Parathyroid adenoma (tissue), 2 donors: Measurements from ENCODE around the gene NDUFB4.

Source experiments
- H2AFZ ChIP-seq: fragments of 300-600 bp; sonication (generic); one replicate; pipeline ENCODE4 v1.7.0; 2017; ENCODE audit warnings: antibody characterized with exemption, mild to moderate bottlenecking
- H3K27ac ChIP-seq: fragments of 300-600 bp; sonication (generic); one replicate; pipeline ENCODE4 v1.7.0; 2017
- H3K27me3 ChIP-seq: fragments of 300-600 bp; sonication (generic); one replicate; pipeline ENCODE4 v1.7.0; 2017; ENCODE audit warnings: low read length; ENCODE audit not compliant: control insufficient read depth, insufficient read depth
- H3K36me3 ChIP-seq: fragments of 300-600 bp; sonication (generic); one replicate; pipeline ENCODE4 v1.7.0; 2017; ENCODE audit warnings: low read length; ENCODE audit not compliant: control insufficient read depth, insufficient read depth
- H3K4me1 ChIP-seq: fragments of 300-600 bp; sonication (generic); one replicate; pipeline ENCODE4 v1.7.0; 2017; ENCODE audit warnings: control low read depth
- H3K4me2 ChIP-seq: fragments of 300-600 bp; sonication (generic); one replicate; pipeline ENCODE4 v1.7.0; 2017; ENCODE audit warnings: low read length
- H3K4me3 ChIP-seq: fragments of 300-600 bp; sonication (generic); one replicate; pipeline ENCODE4 v1.7.0; 2017; ENCODE audit warnings: low read depth, low read length
- H3K79me2 ChIP-seq: fragments of 300-600 bp; sonication (generic); one replicate; pipeline ENCODE4 v1.7.0; 2017; ENCODE audit warnings: control low read depth
- H3K9ac ChIP-seq: fragments of 300-600 bp; sonication (generic); one replicate; pipeline ENCODE4 v1.7.0; 2017; ENCODE audit warnings: mild to moderate bottlenecking
- H3K9me3 ChIP-seq: fragments of 300-600 bp; sonication (generic); one replicate; pipeline ENCODE4 v1.7.0; 2017; ENCODE audit warnings: low read length; ENCODE audit not compliant: control insufficient read depth
- TF ChIP-seq, protein P1 (sequence below): fragments of 300-600 bp; sonication (generic); IDR thresholded peaks from one replicate; pipeline ENCODE4 v1.7.0; 2017; ENCODE audit warnings: antibody characterized with exemption, mild to moderate bottlenecking
- donor health status: primary hyperparathyroidism.

The NDUFB4 gene

DNA sequence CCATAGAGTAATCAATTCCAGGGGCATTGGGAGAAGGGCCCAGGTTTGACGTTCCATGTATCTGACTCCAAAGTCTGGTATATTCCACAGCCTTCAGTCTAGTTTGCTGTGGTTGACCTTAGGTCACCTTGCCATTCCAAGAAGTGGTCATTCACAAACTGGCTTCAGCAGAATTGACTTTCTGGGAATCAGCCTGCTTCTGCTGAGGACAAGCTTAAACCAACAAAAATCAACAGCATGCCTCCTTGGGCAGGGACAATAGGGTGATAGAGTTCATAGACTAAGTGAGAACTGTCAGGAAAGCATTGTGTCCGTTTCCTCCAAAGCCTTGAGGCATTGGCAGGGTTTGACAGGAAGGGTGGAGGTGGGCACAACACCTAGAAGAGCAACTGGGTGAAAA lies 24.1 kb upstream of the NDUFB4 start:
- no peaks in the 10 kb centered on the region for H3K79me2 ChIP-seq
- H3K9ac ChIP-seq = no peak overlapping the region
- H3K27me3 ChIP-seq = no peaks in the 10 kb centered on the region
- H3K4me2 ChIP-seq = no peak overlapping the region
- H3K36me3 ChIP-seq = no peaks in the 10 kb centered on the region
- H3K4me1 ChIP-seq = no peaks in the 10 kb centered on the region
- no peaks in the 10 kb centered on the region for H3K9me3 ChIP-seq
- no peak overlapping the region for H3K27ac ChIP-seq
- H2AFZ ChIP-seq = no peak overlapping the region
- TF ChIP-seq, protein P1, sequence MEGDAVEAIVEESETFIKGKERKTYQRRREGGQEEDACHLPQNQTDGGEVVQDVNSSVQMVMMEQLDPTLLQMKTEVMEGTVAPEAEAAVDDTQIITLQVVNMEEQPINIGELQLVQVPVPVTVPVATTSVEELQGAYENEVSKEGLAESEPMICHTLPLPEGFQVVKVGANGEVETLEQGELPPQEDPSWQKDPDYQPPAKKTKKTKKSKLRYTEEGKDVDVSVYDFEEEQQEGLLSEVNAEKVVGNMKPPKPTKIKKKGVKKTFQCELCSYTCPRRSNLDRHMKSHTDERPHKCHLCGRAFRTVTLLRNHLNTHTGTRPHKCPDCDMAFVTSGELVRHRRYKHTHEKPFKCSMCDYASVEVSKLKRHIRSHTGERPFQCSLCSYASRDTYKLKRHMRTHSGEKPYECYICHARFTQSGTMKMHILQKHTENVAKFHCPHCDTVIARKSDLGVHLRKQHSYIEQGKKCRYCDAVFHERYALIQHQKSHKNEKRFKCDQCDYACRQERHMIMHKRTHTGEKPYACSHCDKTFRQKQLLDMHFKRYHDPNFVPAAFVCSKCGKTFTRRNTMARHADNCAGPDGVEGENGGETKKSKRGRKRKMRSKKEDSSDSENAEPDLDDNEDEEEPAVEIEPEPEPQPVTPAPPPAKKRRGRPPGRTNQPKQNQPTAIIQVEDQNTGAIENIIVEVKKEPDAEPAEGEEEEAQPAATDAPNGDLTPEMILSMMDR = no peak
- no peak overlapping the region for H3K4me3 ChIP-seq

DNA sequence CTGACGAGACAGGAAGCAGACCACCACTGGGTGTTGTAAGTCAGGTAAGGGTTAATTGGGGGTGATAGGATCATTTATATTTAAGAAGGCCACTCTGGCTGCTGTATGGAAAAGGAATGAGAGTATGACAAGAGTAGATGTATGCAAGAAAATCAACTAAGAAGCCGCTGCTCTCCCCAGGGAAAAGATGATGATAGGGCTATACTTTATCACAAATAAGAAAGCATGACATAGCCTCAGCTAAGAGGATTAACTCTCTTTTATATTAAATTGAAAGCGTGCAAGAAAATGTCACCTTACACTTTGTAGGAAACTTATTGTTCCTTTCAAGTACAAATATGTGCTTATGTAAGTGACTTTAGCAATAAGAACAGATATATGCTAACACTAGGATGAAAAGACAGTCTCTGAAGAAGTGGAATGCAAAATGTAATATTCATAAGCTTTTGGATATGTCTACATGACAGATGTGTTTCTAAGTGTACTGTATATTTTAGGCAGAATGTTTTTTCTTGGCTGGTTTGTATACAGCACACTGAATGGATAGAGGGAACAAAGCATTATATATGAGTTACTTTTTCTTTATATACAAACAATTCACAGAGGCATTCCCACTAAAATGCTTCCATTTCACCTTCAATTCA lies 8.7 kb upstream of the NDUFB4 start:
- Histone ChIP-seq H3K4me3 (no peak overlapping the region), H3K27ac (no peak overlapping the region), H3K9me3 (no peaks in the 10 kb centered on the region), H3K79me2 (no peaks in the 10 kb centered on the region), H3K9ac (no peak overlapping the region), H3K27me3 (no peaks in the 10 kb centered on the region), H3K4me2 (no peak overlapping the region), H3K36me3 (no peaks in the 10 kb centered on the region), H3K4me1 (no peaks in the 10 kb centered on the region), H2AFZ (no peak overlapping the region)
- TF ChIP-seq, protein P1 = no peak

DNA sequence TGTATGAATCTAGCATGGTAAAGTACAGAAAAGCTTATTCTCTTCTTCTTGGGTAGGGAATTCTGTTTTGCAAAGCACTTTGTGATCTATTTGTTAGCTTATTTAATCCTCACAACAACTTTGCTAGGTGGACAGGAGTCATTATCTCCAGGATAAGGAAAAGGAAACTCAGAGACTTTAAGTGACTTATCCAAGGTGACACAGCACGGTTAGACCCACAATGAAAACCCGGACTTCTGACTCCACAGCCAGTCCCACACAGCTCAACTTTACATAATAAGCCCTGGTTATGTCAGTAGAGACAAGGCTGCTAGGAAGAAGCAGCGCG lies 384 bp upstream of the NDUFB4 start:
- peak overlapping the region; percentile 90 for H2AFZ ChIP-seq
- peak overlapping the region; percentile 97 for H3K4me3 ChIP-seq
- no peaks in the 10 kb centered on the region for H3K27me3 ChIP-seq
- peaks cover 23% of the 10 kb centered on the region for H3K4me1 ChIP-seq
- H3K36me3 ChIP-seq = no peaks in the 10 kb centered on the region
- H3K9ac ChIP-seq = no peak overlapping the region
- TF ChIP-seq, protein P1 = no peak
- peaks cover 8% of the 10 kb centered on the region for H3K79me2 ChIP-seq
- H3K4me2 ChIP-seq = peak overlapping the region; percentile 87
- peak overlapping the region; percentile 8 for H3K27ac ChIP-seq
- no peaks in the 10 kb centered on the region for H3K9me3 ChIP-seq

DNA sequence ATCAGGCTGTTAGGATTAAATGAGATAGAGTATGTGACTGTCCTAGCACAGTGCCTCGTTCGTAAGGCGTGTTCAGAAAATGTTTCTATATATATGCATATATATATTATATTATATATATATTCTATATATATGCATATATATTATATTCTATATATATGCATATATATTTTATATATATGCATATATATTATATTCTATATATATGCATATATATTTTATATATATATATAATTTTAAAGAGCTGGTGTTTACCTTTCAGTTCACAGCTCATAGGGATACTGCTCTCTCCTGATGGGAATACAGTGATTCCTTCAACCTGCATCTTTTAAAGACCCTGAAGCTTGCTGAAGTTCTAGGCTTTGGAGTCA lies 702 bp downstream of the NDUFB4 start:
- peaks cover 8% of the 10 kb centered on the region for H3K79me2 ChIP-seq
- peaks cover 23% of the 10 kb centered on the region for H3K4me1 ChIP-seq
- peak overlapping the region; percentile 97 for H3K4me3 ChIP-seq

More for the DNA sequence above, 702 bp downstream of the NDUFB4 start:
- Histone ChIP-seq H3K27ac (peak overlapping the region; percentile 79), H3K9ac (peak overlapping the region; percentile 73), H3K36me3 (no peaks in the 10 kb centered on the region), H3K4me2 (peak overlapping the region; percentile 87), H3K9me3 (no peaks in the 10 kb centered on the region), H3K27me3 (no peaks in the 10 kb centered on the region), H2AFZ (peak overlapping the region; percentile 90)
- TF ChIP-seq, protein P1 = no peak
